Esophagus muscularis mucosa (tissue), 4 donors: ENCODE measurements around the gene CHRM4. TPM values are rescaled to one million over a fixed set of nuclear protein-coding genes. Genes with fewer than 3 reads are reported as not detected.

Experiments used
- DNase-seq: peaks from one replicate; pipeline ENCODE4 v3.0.0-alpha.2; 2017; ENCODE audit errors: extremely low spot score
- H3K27ac ChIP-seq, 4 donors: fragments of 200-600 bp; sonication (generic); replicated peaks in 1 of 4; 1 replicate in 3 of 4; 2 replicates in 1 of 4; pipeline ENCODE4 v1.5.1; 2016 to 2019; ENCODE audit warnings: mild to moderate bottlenecking in 1 of 4
- H3K27me3 ChIP-seq, 4 donors: fragments of 200-600 bp; sonication (generic); one replicate each; pipeline versions ENCODE4 v1.5.1 to v1.6.0; 2016 to 2019
- H3K36me3 ChIP-seq, 4 donors: fragments of 200-600 bp; sonication (generic); one replicate each; pipeline ENCODE4 v1.5.1; 2016 to 2019
- H3K4me1 ChIP-seq, 4 donors: fragments of 200-600 bp; sonication (generic); one replicate each; pipeline ENCODE4 v1.5.1; 2016 to 2019
- H3K4me3 ChIP-seq, 4 donors: fragments of 200-600 bp; sonication (generic); 1 replicate in 2 of 4; 2 replicates in 2 of 4; pipeline ENCODE4 v1.5.1; 2016 to 2019; ENCODE audit warnings: mild to moderate bottlenecking in 4 of 4, moderate library complexity in 1 of 4
- H3K9me3 ChIP-seq, 4 donors: fragments of 200-600 bp; sonication (generic); 1 replicate in 3 of 4; 2 replicates in 1 of 4; pipeline ENCODE4 v1.5.1; 2016 to 2019
- CTCF ChIP-seq, 3 experiments: fragments of 200-600 bp in 2 of 3; fragments of 450-650 bp in 1 of 3; sonication (generic) in 2 of 3; IDR thresholded peaks; one replicate each; pipeline ENCODE4 v1.5.1; 2017 to 2019; ENCODE audit warnings: antibody characterized with exemption in 3 of 3, mild to moderate bottlenecking in 2 of 3, moderate library complexity in 1 of 3
- EP300 ChIP-seq: sonication (generic); formaldehyde crosslinking; IDR thresholded peaks from one replicate; pipeline ENCODE4 v1.6.1; 2017; ENCODE audit warnings: antibody characterized with exemption
- POLR2A ChIP-seq: fragments of 450-650 bp; IDR thresholded peaks from one replicate; pipeline ENCODE4 v1.6.1; 2017; ENCODE audit warnings: antibody characterized with exemption, moderate library complexity, mild to moderate bottlenecking, low read depth
- POLR2AphosphoS5 ChIP-seq, 2 donors: sonication (generic); formaldehyde crosslinking; IDR thresholded peaks; one replicate each; pipeline ENCODE4 v1.6.1; 2017; ENCODE audit warnings: antibody characterized with exemption in 2 of 2
- WGBS: methylation state at CpG from one replicate; pipeline ENCODE4 v1.1.5; 2018; 5-methylcytosine and 5-hydroxymethylcytosine counted together
- intact Hi-C: fragments of 100-400 bp; cut with DNase I; formaldehyde crosslinking; loops from one replicate; pipeline ENCODE4 v1.15.1; 2023
- total RNA-seq, 4 donors: library from RNA; depleted of rRNA; stranded (reverse); fragments of >200 nt; gene quantifications; one replicate each; pipeline versions ENCODE4 v1.1.0 to v1.2.1, GENCODE V29; 2016

The CHRM4 gene
- total RNA-seq, 4 donors from 2014 or later, result 0.34 to 1.5 (median 1.0) TPM

- WGBS, result 34% methylated on average over 16 of the region's 24 CpGs
- H3K4me3 ChIP-seq, result no peak overlapping the region
- intact Hi-C loops, result loop anchor here (2.0 kb wide), 1 partner anchor 149 kb away; no protein-coding TSS in a partner anchor
- no peaks in the 10 kb centered on the region for H3K9me3 ChIP-seq
- peaks cover 25 to 99% (median 46%) of the 10 kb centered on the region in 4 donors for H3K27me3 ChIP-seq
- H3K4me1 ChIP-seq, result peaks cover 34 to 44% (median 42%) of the 10 kb centered on the region in 4 donors
- TF ChIP-seq CTCF (IDR thresholded peaks at IDR 0.05) (no peak), EP300 (no peak), POLR2A (no peak), POLR2AphosphoS5 (IDR thresholded peaks at IDR 0.05) (no peak)
- DNase-seq, result no peak
- no peaks in the 10 kb centered on the region for H3K36me3 ChIP-seq
- H3K27ac ChIP-seq, result no peak overlapping the region
Measured at GRCh38 chr11:46387919-46388618, 3.5 kb downstream of the CHRM4 start.

GRCh38 chr11:46387456-46387855 lies 4.1 kb downstream of the CHRM4 start:
- no peak overlapping the region for H3K4me3 ChIP-seq
- peaks cover 30 to 43% (median 41%) of the 10 kb centered on the region in 4 donors for H3K4me1 ChIP-seq
- H3K27ac ChIP-seq, result no peak overlapping the region
- peaks cover 22 to 100% (median 49%) of the 10 kb centered on the region in 4 donors for H3K27me3 ChIP-seq
- no peak for DNase-seq
- intact Hi-C loops, result no loop called here
- no peak for TF ChIP-seq CTCF (IDR thresholded peaks at IDR 0.05)
- no peak for TF ChIP-seq POLR2AphosphoS5 (IDR thresholded peaks at IDR 0.05)
- TF ChIP-seq POLR2A, result no peak
- no peak for TF ChIP-seq EP300
- no peaks in the 10 kb centered on the region for H3K36me3 ChIP-seq
- H3K9me3 ChIP-seq, result no peaks in the 10 kb centered on the region
- WGBS, result 85% methylated on average over 5 of the region's 5 CpGs

DNA sequence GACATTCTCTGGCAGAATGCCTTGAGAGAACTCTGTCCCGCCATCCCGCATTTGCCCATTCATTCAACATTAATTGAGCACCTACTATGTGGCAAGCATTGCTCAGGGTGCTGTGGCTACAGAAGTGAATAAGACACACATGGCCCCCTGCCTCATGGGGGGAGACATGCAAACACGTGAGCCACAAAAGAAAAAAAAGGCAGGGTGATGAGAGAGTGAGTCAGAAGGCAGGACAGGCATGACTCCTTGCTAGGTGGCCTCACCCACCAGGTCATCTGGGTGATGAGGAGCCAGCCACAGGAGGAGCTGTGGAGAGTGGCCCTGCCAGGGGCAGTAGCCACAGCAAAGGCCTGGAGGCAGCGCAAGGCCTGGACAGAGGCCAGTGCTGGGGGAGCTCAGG lies 4.9 kb downstream of the CHRM4 start:
- DNase-seq, result no peak
- no peaks in the 10 kb centered on the region for H3K36me3 ChIP-seq
- peaks cover 15 to 100% (median 49%) of the 10 kb centered on the region in 4 donors for H3K27me3 ChIP-seq
- no peak overlapping the region for H3K27ac ChIP-seq
- no peak overlapping the region for H3K4me3 ChIP-seq
- H3K9me3 ChIP-seq, result no peaks in the 10 kb centered on the region
- WGBS, result 79% methylated on average over 3 of the region's 4 CpGs
- H3K4me1 ChIP-seq, result peaks cover 30 to 43% (median 41%) of the 10 kb centered on the region in 4 donors
- intact Hi-C loops, result no loop called here
- TF ChIP-seq POLR2AphosphoS5 (IDR thresholded peaks at IDR 0.05) (no peak), EP300 (no peak), CTCF (IDR thresholded peaks at IDR 0.05) (no peak), POLR2A (no peak)

GRCh38 chr11:46386005-46386578 lies 5.5 kb downstream of the CHRM4 start:
- TF ChIP-seq POLR2AphosphoS5 (IDR thresholded peaks at IDR 0.05), result no peak
- no peak for TF ChIP-seq CTCF (IDR thresholded peaks at IDR 0.05)
- TF ChIP-seq POLR2A, result no peak
- no peak for TF ChIP-seq EP300
- H3K36me3 ChIP-seq, result no peaks in the 10 kb centered on the region

More at GRCh38 chr11:46386005-46386578, 5.5 kb downstream of the CHRM4 start:
- peaks cover 13 to 100% (median 46%) of the 10 kb centered on the region in 4 donors for H3K27me3 ChIP-seq
- H3K4me1 ChIP-seq, result peaks cover 28 to 43% (median 41%) of the 10 kb centered on the region in 4 donors
- intact Hi-C loops, result no loop called here
- no peaks in the 10 kb centered on the region for H3K9me3 ChIP-seq
- 96% methylated on average over 23 of the region's 25 CpGs for WGBS
- no peak overlapping the region for H3K4me3 ChIP-seq
- no peak overlapping the region for H3K27ac ChIP-seq
- no peak for DNase-seq
